ENCODE measurements around the gene CPA1. TPM values are rescaled to one million over a fixed set of nuclear protein-coding genes. Genes with fewer than 3 reads are reported as not detected.

The CPA1 gene
- polyA plus RNA-seq, 1 experiment: 0.10 TPM

DNA sequence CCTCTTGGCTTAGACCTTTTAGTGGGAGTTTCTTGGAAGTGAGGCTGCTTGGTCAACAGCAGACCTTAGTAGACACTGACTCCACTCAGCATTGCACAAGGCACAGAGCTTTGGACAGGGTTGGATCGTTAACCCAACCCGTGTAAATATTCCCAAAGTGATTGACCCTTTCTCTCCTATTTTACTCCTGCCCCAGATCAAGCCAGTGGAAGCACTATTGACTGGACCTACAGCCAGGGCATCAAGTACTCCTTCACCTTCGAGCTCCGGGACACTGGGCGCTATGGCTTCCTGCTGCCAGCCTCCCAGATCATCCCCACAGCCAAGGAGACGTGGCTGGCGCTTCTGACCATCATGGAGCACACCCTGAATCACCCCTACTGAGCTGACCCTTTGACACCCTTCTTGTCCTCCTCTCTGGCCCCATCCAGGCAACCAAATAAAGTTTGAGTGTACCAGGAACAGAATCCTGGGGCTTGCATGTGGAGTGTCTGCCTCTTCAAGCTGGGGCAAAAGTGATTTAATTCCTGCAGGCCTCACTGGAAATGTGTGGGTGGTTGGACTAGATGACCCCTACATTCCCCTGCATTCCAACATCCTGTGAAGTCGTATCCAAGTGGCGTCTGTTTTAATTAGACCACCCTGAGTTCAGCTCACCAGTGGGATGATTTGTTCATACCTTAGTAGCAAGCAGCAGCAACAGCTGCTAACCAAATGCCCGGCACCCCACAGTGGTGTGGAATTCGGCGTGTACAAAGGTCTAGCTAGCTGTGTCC, 7.5 kb downstream of the CPA1 start:
- no peaks in the 10 kb centered on the region for H3K36me3 ChIP-seq (ENCODE audit: control insufficient read depth, insufficient read depth, low read length)
- no peak for DNase-seq (ENCODE audit: low read depth)
- H3K27me3 ChIP-seq (ENCODE audit: control insufficient read depth, insufficient read depth, low read length): no peaks in the 10 kb centered on the region
- H3K4me3 ChIP-seq (ENCODE audit: low read depth, low read length): no peak overlapping the region
- ChIA-PET POLR2A (no interaction called here), CTCF (interaction anchor here (0.9 kb wide), 1 partner anchor 9 kb away, joined by 4 read pairs; no protein-coding TSS in a partner anchor)
- TF ChIP-seq, protein P1, sequence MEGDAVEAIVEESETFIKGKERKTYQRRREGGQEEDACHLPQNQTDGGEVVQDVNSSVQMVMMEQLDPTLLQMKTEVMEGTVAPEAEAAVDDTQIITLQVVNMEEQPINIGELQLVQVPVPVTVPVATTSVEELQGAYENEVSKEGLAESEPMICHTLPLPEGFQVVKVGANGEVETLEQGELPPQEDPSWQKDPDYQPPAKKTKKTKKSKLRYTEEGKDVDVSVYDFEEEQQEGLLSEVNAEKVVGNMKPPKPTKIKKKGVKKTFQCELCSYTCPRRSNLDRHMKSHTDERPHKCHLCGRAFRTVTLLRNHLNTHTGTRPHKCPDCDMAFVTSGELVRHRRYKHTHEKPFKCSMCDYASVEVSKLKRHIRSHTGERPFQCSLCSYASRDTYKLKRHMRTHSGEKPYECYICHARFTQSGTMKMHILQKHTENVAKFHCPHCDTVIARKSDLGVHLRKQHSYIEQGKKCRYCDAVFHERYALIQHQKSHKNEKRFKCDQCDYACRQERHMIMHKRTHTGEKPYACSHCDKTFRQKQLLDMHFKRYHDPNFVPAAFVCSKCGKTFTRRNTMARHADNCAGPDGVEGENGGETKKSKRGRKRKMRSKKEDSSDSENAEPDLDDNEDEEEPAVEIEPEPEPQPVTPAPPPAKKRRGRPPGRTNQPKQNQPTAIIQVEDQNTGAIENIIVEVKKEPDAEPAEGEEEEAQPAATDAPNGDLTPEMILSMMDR (IDR thresholded peaks at IDR 0.05; ENCODE audit: insufficient read depth, low read depth, low read length): no peak

DNA sequence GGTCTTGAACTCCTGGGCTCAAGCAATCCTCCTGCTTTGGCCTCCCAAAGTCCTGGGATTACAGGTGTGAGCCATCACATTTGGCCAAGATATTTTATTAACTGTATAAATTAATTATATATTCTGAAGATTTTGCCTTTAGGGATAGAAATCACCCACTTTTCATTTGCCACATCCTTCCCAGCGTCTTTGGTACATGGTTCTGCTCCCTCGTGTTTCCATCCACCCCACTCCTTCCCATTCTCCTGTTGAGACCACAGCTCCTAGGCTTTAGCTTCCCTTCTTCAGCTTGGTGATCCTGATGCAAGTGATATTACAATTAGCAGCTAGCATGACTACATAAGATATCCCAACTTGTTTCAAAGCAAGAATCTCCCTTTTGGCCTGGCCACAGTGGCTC, 8.4 kb downstream of the CPA1 start:
- CTCF ChIA-PET: no interaction called here
- H3K36me3 ChIP-seq (ENCODE audit: control insufficient read depth, insufficient read depth, low read length): no peaks in the 10 kb centered on the region
- H3K27me3 ChIP-seq (ENCODE audit: control insufficient read depth, insufficient read depth, low read length): no peaks in the 10 kb centered on the region
- TF ChIP-seq, protein P1 (IDR thresholded peaks at IDR 0.05; ENCODE audit: insufficient read depth, low read depth, low read length): no peak
- DNase-seq (ENCODE audit: low read depth): no peak
- no peak overlapping the region for H3K4me3 ChIP-seq (ENCODE audit: low read depth, low read length)
- POLR2A ChIA-PET: no interaction called here

DNA sequence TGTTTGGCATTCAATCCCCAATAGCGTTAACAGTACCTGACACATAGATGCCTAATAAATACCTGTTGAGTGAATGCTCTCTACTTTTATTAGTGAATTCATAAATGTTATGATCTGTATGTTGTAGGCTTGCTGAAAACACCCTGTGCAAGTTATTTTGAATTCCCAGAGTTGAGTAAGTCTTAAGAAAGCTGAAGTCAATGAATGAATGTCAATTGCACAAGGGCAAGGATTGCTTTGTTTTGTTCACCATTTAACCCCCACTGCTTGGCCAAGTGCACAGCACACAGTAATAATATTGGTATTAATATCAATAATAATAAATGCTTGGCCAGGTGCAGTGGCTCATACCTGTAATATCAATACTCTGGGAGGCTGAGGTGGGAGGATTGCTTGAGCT, 10.2 kb downstream of the CPA1 start:
- Histone ChIP-seq H3K4me3 (ENCODE audit: low read depth, low read length) (no peak overlapping the region), H3K36me3 (ENCODE audit: control insufficient read depth, insufficient read depth, low read length) (no peaks in the 10 kb centered on the region), H3K27me3 (ENCODE audit: control insufficient read depth, insufficient read depth, low read length) (no peaks in the 10 kb centered on the region)
- POLR2A ChIA-PET: no interaction called here
- CTCF ChIA-PET: interaction anchor here (1.3 kb wide), 1 partner anchor 10 kb away, joined by 3 read pairs; the partner anchor contains the start of gene CPA1
- TF ChIP-seq, protein P1 (IDR thresholded peaks at IDR 0.05; ENCODE audit: insufficient read depth, low read depth, low read length): no peak
- DNase-seq (ENCODE audit: low read depth): no peak

DNA sequence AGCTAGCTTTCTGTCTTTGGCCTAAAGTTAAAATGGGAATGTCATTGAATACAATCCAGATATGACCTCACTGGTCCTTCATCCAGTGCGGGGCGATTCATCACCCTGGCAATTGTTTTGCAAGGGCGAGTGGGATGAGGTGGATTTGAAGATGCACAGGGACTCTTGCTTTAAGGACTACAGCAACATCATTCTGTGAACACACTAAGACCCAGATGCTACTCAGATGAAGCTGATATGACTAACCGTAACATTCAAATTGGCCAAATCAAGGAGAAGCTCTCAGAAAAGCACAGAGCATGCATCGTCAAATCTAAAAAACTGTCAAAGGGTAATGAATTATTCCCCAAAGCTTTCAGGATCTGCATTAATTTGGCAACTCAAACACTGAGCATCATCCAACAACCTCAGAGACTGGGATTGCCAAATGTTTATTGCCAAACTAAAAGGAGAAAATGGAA, 12.8 kb downstream of the CPA1 start:
- H3K4me3 ChIP-seq (ENCODE audit: low read depth, low read length): no peak overlapping the region
- H3K36me3 ChIP-seq (ENCODE audit: control insufficient read depth, insufficient read depth, low read length): no peaks in the 10 kb centered on the region
- DNase-seq (ENCODE audit: low read depth): no peak
- H3K27me3 ChIP-seq (ENCODE audit: control insufficient read depth, insufficient read depth, low read length): no peaks in the 10 kb centered on the region
- TF ChIP-seq, protein P1 (IDR thresholded peaks at IDR 0.05; ENCODE audit: insufficient read depth, low read depth, low read length): no peak
- POLR2A ChIA-PET: interaction anchor here (0.7 kb wide), 1 partner anchor 1074 kb away, joined by 3 read pairs; no protein-coding TSS in a partner anchor
- CTCF ChIA-PET: interaction anchor here (1.2 to 1.5 kb wide), 3 partner anchors 12 to 38 kb away, joined by 3 to 8 read pairs (median 3); partner anchors contain the start of gene CPA1

DNA sequence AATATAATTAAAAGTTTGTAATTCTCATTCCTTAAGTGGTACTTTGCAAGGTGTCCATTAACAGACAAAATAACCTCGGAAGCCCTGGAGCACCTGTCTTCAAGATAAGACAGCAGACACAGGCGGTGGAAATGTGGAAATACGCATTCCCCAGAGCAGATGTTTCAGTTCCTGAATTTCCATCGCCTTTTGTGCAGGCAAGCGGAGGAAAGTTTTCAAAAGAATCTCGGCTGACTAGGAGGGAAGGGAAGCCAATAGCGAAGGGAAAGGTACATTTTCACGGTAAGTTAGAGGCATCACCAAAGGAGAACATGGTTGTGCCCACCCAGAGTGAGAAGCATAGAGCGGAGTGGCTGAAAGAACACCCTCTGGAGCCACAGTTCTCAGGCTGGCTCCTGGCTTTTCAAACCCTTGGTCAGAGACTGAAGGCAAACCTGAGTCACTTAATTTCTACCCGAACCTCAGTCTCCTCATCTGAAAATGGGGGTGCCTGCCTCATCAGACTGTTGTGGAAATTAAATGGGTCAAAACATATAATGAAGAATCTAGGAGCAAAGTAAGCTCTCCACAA, 13.6 kb downstream of the CPA1 start:
- ChIA-PET CTCF (no interaction called here), POLR2A (no interaction called here)
- Histone ChIP-seq H3K36me3 (ENCODE audit: control insufficient read depth, insufficient read depth, low read length) (no peaks in the 10 kb centered on the region), H3K4me3 (ENCODE audit: low read depth, low read length) (no peak overlapping the region), H3K27me3 (ENCODE audit: control insufficient read depth, insufficient read depth, low read length) (no peaks in the 10 kb centered on the region)
- TF ChIP-seq, protein P1 (IDR thresholded peaks at IDR 0.05; ENCODE audit: insufficient read depth, low read depth, low read length): no peak
- DNase-seq (ENCODE audit: low read depth): no peak

All from BJ (cell line).